GM19324 (cell line): ENCODE results near the gene COL13A1.

Experiments
- ATAC-seq: cut with Tn5 transposase; IDR thresholded peaks from one replicate; pipeline ENCODE4 v1.9.1; 2021; ENCODE audit warnings: mild to moderate bottlenecking, moderate library complexity; ENCODE audit not compliant: unreplicated experiment, low FRiP score

The COL13A1 gene

GRCh38 chr10:69843923-69844322 lies 42.2 kb downstream of the COL13A1 start:
- ATAC-seq: no peak

GRCh38 chr10:69844698-69845097 lies 43.0 kb downstream of the COL13A1 start:
- no peak for ATAC-seq

GRCh38 chr10:69845574-69846292 lies 44.0 kb downstream of the COL13A1 start:
- ATAC-seq: no peak

- no peak for ATAC-seq
Measured at GRCh38 chr10:69846293-69846921, 44.7 kb downstream of the COL13A1 start.

GRCh38 chr10:69847458-69847857 lies 45.8 kb downstream of the COL13A1 start:
- ATAC-seq: no peak

- ATAC-seq: no peak
Measured at GRCh38 chr10:69847883-69848282, 46.2 kb downstream of the COL13A1 start.

GRCh38 chr10:69848454-69848853 lies 46.7 kb downstream of the COL13A1 start:
- ATAC-seq: no peak

GRCh38 chr10:69849825-69850224 lies 48.1 kb downstream of the COL13A1 start:
- ATAC-seq: no peak

- ATAC-seq: no peak
Measured at GRCh38 chr10:69850440-69850839, 48.7 kb downstream of the COL13A1 start.

GRCh38 chr10:69851306-69851705 lies 49.6 kb downstream of the COL13A1 start:
- no peak for ATAC-seq

GRCh38 chr10:69853064-69853463 lies 51.4 kb downstream of the COL13A1 start:
- ATAC-seq: no peak

- ATAC-seq: no peak
Measured at GRCh38 chr10:69854511-69855345, 53.0 kb downstream of the COL13A1 start.

- no peak for ATAC-seq
Measured at GRCh38 chr10:69855346-69856111, 53.8 kb downstream of the COL13A1 start.

GRCh38 chr10:69856601-69857166 lies 55.0 kb downstream of the COL13A1 start:
- ATAC-seq: no peak

GRCh38 chr10:69858201-69858600 lies 56.5 kb downstream of the COL13A1 start:
- no peak for ATAC-seq

GRCh38 chr10:69860271-69860670 lies 58.6 kb downstream of the COL13A1 start:
- ATAC-seq: no peak

GRCh38 chr10:69861251-69862240 lies 59.8 kb downstream of the COL13A1 start:
- no peak for ATAC-seq

- ATAC-seq: no peak
Measured at GRCh38 chr10:69862882-69863530, 61.3 kb downstream of the COL13A1 start.

- ATAC-seq: no peak
Measured at GRCh38 chr10:69863580-69863979, 61.9 kb downstream of the COL13A1 start.
